Fibroblast of mammary gland (primary cell): Measurements from ENCODE around the gene APOBEC3B.

Experiments used
- DNase-seq: peaks from one replicate; pipeline ENCODE4 v3.0.0-alpha.2; 2010; ENCODE audit warnings: low read depth
- H3K4me3 ChIP-seq: 2 replicates; pipeline ENCODE4 v1.5.1; 2011; ENCODE audit warnings: low read depth, mild to moderate bottlenecking, low read length, moderate library complexity; ENCODE audit not compliant: control insufficient read depth
- CTCF ChIP-seq: conservative IDR thresholded peaks from 2 replicates; pipeline ENCODE4 v1.5.1; 2011; ENCODE audit warnings: low read depth, low read length, inconsistent platforms; ENCODE audit not compliant: control insufficient read depth, insufficient read depth

The APOBEC3B gene

DNA sequence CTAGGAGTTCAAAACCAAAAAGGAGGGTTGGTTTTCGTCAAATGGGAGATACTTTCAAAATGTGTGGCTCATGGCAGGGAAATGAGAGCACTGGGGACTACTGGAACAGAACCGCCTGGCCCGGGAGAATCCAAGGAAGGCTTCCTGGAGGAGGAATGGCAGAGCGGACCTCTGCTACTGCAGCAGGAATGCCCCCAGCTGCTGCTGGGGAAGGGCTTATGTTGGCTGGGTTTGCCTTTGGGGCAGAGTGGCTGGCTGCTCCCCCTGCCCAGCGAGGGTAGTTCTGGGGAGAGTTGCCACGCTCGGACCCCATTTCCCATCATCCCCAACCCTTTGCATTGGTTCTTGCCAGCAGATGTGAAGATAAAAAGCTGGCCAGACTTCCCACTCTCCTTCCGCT, 35.4 kb upstream of the APOBEC3B start:
- DNase-seq: no peak
- no peak overlapping the region for H3K4me3 ChIP-seq
- no peak for TF ChIP-seq CTCF

DNA sequence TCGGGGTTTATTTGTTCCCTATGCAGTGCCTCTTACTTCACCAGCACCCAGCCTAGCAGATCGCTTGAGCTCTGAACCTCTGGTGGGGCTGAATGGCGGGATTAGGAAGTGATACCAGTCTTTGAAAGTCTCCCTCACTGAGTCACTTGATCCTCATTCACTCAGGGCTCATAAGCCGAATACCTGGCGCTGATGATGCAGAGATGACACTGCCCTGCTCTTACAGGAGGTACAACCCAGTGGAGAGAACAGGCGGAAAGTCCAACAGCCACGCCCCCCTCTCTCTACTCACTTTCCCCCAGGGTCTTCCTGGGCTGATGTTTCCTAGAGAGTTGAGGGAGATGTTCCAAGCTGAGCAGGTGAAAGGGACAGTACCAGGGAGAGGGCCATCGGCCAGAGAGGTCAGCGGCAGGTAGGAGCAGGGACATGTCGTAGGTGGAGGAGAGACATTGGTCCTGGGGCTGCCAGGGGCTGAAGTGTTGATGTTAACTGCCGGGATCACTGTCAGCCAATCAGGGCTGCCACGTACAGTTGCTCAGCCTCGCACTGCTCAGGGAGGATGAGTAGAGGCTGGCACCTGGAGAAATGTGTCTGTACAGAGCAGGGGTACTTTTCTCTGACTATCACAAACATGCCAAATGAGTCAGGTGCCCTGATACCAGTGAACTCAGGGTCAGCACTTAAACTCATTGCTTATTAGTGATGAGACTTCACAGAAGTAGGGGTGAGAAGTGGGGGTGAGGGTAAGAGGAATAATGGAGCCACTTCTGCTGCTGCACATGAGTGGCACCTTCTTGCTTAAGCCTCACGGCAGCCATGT, 34.6 kb upstream of the APOBEC3B start:
- no peak for TF ChIP-seq CTCF
- H3K4me3 ChIP-seq: no peak overlapping the region
- no peak for DNase-seq

GRCh38 chr22:38948181-38948940, 33.8 kb upstream of the APOBEC3B start:
- H3K4me3 ChIP-seq: no peak overlapping the region
- no peak for DNase-seq
- TF ChIP-seq CTCF: no peak

DNA sequence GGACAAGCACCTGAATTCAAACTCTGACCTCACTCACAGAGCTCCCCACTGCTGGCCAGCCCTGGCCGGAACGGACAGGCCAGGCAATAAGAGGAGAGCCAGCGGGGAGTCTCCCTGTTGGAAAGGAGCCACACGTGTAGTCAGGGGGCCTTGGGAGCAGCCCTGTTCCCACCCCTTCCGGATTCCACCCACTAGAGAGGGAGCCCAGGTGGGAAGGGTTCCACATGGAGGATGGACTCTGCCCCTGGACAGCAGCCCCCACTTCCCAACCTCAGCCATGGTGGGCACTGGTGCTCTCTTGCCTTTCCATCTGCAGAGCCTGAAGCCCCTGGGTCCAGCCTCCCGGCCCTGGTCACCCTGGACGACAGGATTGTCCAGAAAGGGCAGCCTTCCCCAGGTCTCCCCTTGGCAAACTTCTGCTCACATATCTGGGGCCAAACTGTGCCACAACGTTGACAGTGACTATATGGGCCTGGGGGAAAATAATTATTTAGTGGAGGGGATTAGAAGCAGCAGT, 32.2 kb upstream of the APOBEC3B start:
- TF ChIP-seq CTCF: no peak
- DNase-seq: no peak
- no peak overlapping the region for H3K4me3 ChIP-seq

GRCh38 chr22:38950527-38951295, 31.4 kb upstream of the APOBEC3B start:
- no peak for TF ChIP-seq CTCF
- no peak for DNase-seq

GRCh38 chr22:38951734-38952133, 30.4 kb upstream of the APOBEC3B start:
- TF ChIP-seq CTCF: no peak
- DNase-seq: no peak
- no peak overlapping the region for H3K4me3 ChIP-seq

More at GRCh38 chr22:38950527-38951295, 31.4 kb upstream of the APOBEC3B start:
- H3K4me3 ChIP-seq: no peak overlapping the region
